ENCODE data around the gene ZNF787. TPM values are rescaled to one million over a fixed set of nuclear protein-coding genes. Genes with fewer than 3 reads are reported as not detected.
A peak's percentile ranks its signal among the peaks of the same experiment; 100 is the strongest.

Gene ZNF787
- total RNA-seq, 1 experiment from 2014 or later = 54.6 TPM

DNA sequence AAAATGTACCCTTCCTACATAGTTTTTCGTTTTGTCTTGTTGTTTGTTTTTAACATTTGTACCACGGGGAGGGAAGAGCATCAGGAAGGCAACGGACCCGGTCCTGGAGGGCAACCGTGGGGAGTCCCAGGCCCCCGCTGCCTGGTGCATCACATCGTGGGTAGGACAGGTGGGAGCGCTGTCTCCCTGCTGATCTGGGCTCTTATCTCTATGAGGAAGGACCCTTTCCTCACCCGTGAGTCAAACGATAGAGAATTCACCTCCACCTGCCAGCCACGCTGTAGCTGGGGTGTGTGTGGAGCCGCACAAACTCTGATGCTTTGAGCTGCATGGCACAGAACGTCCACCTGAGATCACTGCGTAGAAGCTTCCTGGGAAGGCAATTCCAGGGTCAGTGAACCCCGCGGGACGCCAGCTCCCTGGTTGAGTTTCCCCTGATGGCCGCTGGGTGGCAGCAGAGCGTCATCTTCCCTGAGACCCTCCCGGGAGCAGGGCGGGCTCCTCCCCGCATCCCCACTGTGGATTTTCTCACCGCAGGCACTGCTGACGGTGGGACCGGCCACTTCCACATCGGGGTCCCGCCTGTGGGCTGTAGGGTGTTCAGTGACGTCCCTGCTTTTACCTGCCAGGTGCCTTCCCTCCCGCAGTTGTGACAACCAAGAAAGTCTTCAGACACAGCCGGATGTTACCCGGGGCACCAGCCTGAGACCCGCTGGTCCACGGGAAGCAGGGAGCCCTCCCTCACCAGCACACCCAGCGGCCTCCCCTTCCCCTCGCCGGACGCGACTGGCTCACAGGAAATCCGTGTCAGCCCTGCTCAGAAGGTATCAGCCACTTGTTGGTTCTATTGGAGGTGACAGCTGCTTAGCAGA lies 54.7 kb downstream of the ZNF787 start:
- Mint-ChIP-seq H3K27me3 (ENCODE audit: low read depth) (peaks cover 27% of the 10 kb centered on the region), H3K36me3 (ENCODE audit: insufficient read depth in 1 of 3, low read depth in 3 of 3) (peaks cover 0 to 11% (median 1%) of the 10 kb centered on the region in 3 experiments; a peak in 2 of 7 replicates), H3K4me3 (peak overlapping the region; percentile 54 to 71), H3K4me1 (peaks cover 0 to 2% of the 10 kb centered on the region in 2 experiments; a peak in 1 of 4 replicates), H3K9me3 (peaks cover 32 to 40% of the 10 kb centered on the region in 2 experiments), H3K27ac (no peak overlapping the region)
- Histone ChIP-seq H4K20me1 (ENCODE audit: control insufficient read depth, insufficient read depth, insufficient read length) (no peaks in the 10 kb centered on the region), H3K14ac (ENCODE audit: insufficient read depth, low read length) (no peak overlapping the region), H4K5ac (ENCODE audit: insufficient read length, low read depth, low read length) (no peak overlapping the region), H3K27ac (ENCODE audit: insufficient read length, low read depth, low read length) (no peak overlapping the region), H3K4me2 (ENCODE audit: insufficient read depth, insufficient read length, low read length) (peak overlapping the region; percentile 28), H3K27me3 (ENCODE audit: insufficient read depth, low read length) (no peaks in the 10 kb centered on the region; the same call in 1 of the 2 replicates), H2BK120ac (ENCODE audit: low read depth, low read length, poor library complexity, severe bottlenecking) (no peak overlapping the region), H2BK15ac (ENCODE audit: low read depth, low read length) (no peak overlapping the region), H4K91ac (ENCODE audit: insufficient read length, low read depth, low read length) (no peak overlapping the region), H2AFZ (ENCODE audit: low read length) (no peak overlapping the region), H3K23me2 (ENCODE audit: insufficient read length, low read depth, low read length, poor library complexity, severe bottlenecking) (no peaks in the 10 kb centered on the region), H3K9me3 (ENCODE audit: control insufficient read depth, low read depth, low read length) (peaks cover 15% of the 10 kb centered on the region), H2AK5ac (ENCODE audit: insufficient read length, low read length) (no peak overlapping the region), H2BK5ac (ENCODE audit: insufficient read length, low read length) (no peak overlapping the region), H3K18ac (ENCODE audit: insufficient read length, low read depth, low read length) (no peak overlapping the region), H3K56ac (ENCODE audit: insufficient read length, low read depth, low read length) (no peak overlapping the region), H3K23ac (ENCODE audit: insufficient read length, low read depth, low read length) (no peak overlapping the region), H4K8ac (replicated peaks; ENCODE audit: insufficient read length, low read depth, low read length) (no peak overlapping the region), H3K9ac (ENCODE audit: extremely low read depth, insufficient read length, low read length) (no peak overlapping the region), H3K79me1 (ENCODE audit: insufficient read depth, low read depth, low read length, poor library complexity, severe bottlenecking) (no peaks in the 10 kb centered on the region), H3T11ph (ENCODE audit: low read length) (no peak overlapping the region), H2BK20ac (ENCODE audit: low read depth, low read length, poor library complexity, severe bottlenecking) (no peak overlapping the region), H3K4me1 (ENCODE audit: insufficient read depth, low read length) (no peaks in the 10 kb centered on the region), H3K79me2 (ENCODE audit: insufficient read depth, low read length) (no peaks in the 10 kb centered on the region), H2BK12ac (ENCODE audit: insufficient read length, low read depth, low read length) (no peak overlapping the region), H3K4ac (ENCODE audit: low read depth, low read length) (no peak overlapping the region)
- DNase-seq = peak; percentile 79
- TF ChIP-seq CTCF (conservative IDR thresholded peaks at IDR 0.05) = peak; percentile 94
- no CpG with 5 or more reads among the region's 39 CpGs for WGBS (ENCODE audit: extremely low coverage, insufficient read length, low lambda C conversion rate)
